Nephron (organoid): ENCODE measurements around the gene LAMC2.

Experiments used
- H3K27ac Mint-ChIP-seq, 3 experiments: 2 replicates each; pipeline ENCODE4 v1.8.0; 2020; ENCODE audit warnings: mixed read lengths in 3 of 3, mild to moderate bottlenecking in 2 of 3, moderate library complexity in 1 of 3
- H3K27me3 Mint-ChIP-seq: 2 replicates; pipeline ENCODE4 v1.8.0; 2021; ENCODE audit warnings: low read depth, mild to moderate bottlenecking, moderate library complexity, mixed read lengths
- H3K36me3 Mint-ChIP-seq: 2 replicates; pipeline ENCODE4 v1.8.0; 2020; ENCODE audit warnings: low read depth, mixed read lengths
- H3K4me1 Mint-ChIP-seq: 2 replicates; pipeline ENCODE4 v1.8.0; 2020; ENCODE audit warnings: mixed read lengths
- H3K4me3 Mint-ChIP-seq, 3 experiments: 2 replicates each; pipeline ENCODE4 v1.8.0; 2020; ENCODE audit warnings: mild to moderate bottlenecking in 3 of 3, mixed read lengths in 3 of 3, moderate library complexity in 2 of 3
- H3K9me3 Mint-ChIP-seq: 2 replicates; pipeline ENCODE4 v1.8.0; 2020; ENCODE audit warnings: mixed read lengths
- TF ChIP-seq, protein P1 (sequence below), 3 experiments: fragments of 200-600 bp; sonication (generic); IDR thresholded peaks; one replicate each; pipeline ENCODE4 v1.5.0; 2021; ENCODE audit warnings: antibody characterized with exemption in 3 of 3; ENCODE audit not compliant: unreplicated experiment in 3 of 3

The LAMC2 gene

DNA sequence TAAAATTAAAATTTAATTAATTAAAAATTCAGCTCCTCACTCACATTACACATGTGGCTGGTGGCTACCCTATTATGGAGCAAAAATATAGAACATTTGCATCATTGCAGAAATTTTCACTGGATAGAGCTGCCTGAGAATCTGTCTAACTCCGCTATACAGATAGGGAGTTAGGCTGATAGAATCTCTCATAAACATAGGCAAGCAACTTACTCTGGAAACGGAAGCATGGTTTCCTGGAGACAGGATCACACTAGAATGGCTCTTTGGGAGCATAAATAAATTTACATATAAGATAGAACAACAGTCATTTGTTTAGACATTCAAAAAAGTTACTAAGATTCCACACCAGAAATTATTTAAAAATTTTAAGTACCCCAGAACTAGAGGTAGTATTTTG is 12.2 kb upstream of the LAMC2 start:
- Mint-ChIP-seq H3K36me3 (no peaks in the 10 kb centered on the region), H3K9me3 (no peaks in the 10 kb centered on the region), H3K4me3 (no peak overlapping the region), H3K27me3 (peaks cover 4% of the 10 kb centered on the region), H3K4me1 (peaks cover 15% of the 10 kb centered on the region), H3K27ac (no peak overlapping the region)
- TF ChIP-seq, protein P1, sequence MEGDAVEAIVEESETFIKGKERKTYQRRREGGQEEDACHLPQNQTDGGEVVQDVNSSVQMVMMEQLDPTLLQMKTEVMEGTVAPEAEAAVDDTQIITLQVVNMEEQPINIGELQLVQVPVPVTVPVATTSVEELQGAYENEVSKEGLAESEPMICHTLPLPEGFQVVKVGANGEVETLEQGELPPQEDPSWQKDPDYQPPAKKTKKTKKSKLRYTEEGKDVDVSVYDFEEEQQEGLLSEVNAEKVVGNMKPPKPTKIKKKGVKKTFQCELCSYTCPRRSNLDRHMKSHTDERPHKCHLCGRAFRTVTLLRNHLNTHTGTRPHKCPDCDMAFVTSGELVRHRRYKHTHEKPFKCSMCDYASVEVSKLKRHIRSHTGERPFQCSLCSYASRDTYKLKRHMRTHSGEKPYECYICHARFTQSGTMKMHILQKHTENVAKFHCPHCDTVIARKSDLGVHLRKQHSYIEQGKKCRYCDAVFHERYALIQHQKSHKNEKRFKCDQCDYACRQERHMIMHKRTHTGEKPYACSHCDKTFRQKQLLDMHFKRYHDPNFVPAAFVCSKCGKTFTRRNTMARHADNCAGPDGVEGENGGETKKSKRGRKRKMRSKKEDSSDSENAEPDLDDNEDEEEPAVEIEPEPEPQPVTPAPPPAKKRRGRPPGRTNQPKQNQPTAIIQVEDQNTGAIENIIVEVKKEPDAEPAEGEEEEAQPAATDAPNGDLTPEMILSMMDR (IDR thresholded peaks at IDR 0.05; ENCODE audit: unreplicated experiment in 3 of 3) = no peak

DNA sequence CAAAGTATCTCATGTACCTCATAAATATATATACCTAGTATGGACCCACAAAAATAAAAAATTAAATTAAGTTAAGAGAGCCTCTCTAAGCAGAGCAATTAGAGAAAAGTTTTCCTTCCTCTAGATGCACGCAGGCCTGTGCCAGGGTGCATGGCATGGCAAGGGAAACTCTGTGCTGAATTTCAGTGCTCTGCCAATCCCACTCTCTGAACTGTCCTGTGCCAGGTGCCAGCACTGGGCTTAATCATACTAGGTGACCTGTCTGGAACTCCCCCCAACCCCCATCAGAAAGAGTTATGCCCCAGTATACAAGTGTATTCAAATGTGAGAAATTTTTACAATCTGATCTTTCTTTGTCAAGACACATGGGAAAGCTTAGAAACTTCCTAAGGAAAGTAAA is 10.4 kb upstream of the LAMC2 start:
- H3K36me3 Mint-ChIP-seq = no peaks in the 10 kb centered on the region
- no peaks in the 10 kb centered on the region for H3K9me3 Mint-ChIP-seq
- peaks cover 25% of the 10 kb centered on the region for H3K4me1 Mint-ChIP-seq
- peaks cover 4% of the 10 kb centered on the region for H3K27me3 Mint-ChIP-seq
- H3K4me3 Mint-ChIP-seq = no peak overlapping the region
- TF ChIP-seq, protein P1 (IDR thresholded peaks at IDR 0.05; ENCODE audit: unreplicated experiment in 3 of 3) = no peak
- no peak overlapping the region for H3K27ac Mint-ChIP-seq

DNA sequence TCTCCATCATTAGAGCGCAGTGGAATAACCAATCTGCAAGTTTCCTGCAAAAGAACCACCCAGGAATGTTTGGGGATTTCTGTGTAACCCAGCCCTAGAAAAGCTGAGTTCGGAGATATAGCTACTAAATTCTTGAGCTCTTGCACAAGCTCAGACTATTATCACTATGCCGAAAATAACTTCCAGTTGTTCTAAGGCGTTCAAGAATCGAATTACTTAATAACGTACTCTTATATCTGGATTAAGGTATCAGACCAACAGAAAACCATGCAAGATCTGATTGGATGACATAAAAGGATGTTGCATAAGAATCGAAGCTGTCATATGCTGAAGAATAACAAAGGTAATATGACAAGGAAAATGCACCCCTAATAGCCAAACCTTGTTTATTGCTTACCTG is 7.5 kb upstream of the LAMC2 start:
- no peaks in the 10 kb centered on the region for H3K36me3 Mint-ChIP-seq

DNA sequence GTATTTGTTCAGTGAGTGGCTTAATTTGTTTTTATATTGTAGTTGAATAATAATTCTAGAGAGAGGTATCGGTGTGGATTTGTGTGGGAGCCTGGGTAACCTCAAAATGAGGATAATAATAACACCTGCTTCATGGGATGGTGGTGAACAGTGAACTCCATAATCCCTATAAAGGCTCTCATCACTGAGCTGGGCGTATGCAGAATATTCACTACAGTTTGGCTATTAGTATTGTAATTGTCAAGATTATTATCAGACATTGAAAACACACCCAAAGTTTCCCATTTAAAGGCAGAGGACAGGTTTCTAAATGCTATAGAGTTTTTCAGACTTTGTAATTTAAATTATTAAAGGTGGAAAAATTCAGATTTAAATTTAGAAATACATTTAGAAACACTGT is 7.0 kb upstream of the LAMC2 start:
- Mint-ChIP-seq H3K4me3 (no peak overlapping the region), H3K9me3 (no peaks in the 10 kb centered on the region), H3K36me3 (no peaks in the 10 kb centered on the region), H3K27me3 (peaks cover 5% of the 10 kb centered on the region), H3K27ac (peak overlapping the region in 2 of 3 experiments; percentile 47 to 91), H3K4me1 (peaks cover 30% of the 10 kb centered on the region)
- TF ChIP-seq, protein P1 (IDR thresholded peaks at IDR 0.05; ENCODE audit: unreplicated experiment in 3 of 3) = no peak

More for the DNA sequence above, 7.5 kb upstream of the LAMC2 start:
- no peaks in the 10 kb centered on the region for H3K9me3 Mint-ChIP-seq
- TF ChIP-seq, protein P1 (IDR thresholded peaks at IDR 0.05; ENCODE audit: unreplicated experiment in 3 of 3) = no peak
- peaks cover 4% of the 10 kb centered on the region for H3K27me3 Mint-ChIP-seq
- H3K27ac Mint-ChIP-seq = peak overlapping the region in 2 of 3 experiments; percentile 47 to 91
- H3K4me1 Mint-ChIP-seq = peaks cover 30% of the 10 kb centered on the region
- H3K4me3 Mint-ChIP-seq = no peak overlapping the region

DNA sequence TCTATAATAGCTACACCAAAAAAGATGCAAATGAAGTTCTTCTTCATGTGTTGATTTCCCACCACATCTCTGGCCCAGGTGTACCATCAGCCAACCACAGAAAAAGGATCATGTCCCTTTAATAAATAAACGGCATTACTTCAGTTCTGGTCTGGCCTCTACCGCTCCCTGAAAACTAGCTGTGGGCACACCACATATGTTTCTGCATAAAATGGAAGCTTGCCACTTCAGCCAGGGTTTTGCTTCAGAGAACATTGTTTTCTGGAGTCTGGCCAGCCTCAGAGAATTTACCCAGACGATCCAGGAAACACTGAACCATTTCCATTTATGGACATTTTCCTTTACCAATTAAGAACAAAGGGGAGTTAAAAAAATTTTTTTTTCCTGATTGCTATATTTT is 5.8 kb upstream of the LAMC2 start:
- peaks cover 30% of the 10 kb centered on the region for H3K4me1 Mint-ChIP-seq
- peak overlapping the region; percentile 74 to 94 (median 91) for H3K27ac Mint-ChIP-seq
- no peaks in the 10 kb centered on the region for H3K9me3 Mint-ChIP-seq
- peak overlapping the region in 1 of 3 experiments; percentile 7 for H3K4me3 Mint-ChIP-seq
- H3K27me3 Mint-ChIP-seq = peaks cover 13% of the 10 kb centered on the region
- no peaks in the 10 kb centered on the region for H3K36me3 Mint-ChIP-seq
- TF ChIP-seq, protein P1 (IDR thresholded peaks at IDR 0.05; ENCODE audit: unreplicated experiment in 3 of 3) = no peak

DNA sequence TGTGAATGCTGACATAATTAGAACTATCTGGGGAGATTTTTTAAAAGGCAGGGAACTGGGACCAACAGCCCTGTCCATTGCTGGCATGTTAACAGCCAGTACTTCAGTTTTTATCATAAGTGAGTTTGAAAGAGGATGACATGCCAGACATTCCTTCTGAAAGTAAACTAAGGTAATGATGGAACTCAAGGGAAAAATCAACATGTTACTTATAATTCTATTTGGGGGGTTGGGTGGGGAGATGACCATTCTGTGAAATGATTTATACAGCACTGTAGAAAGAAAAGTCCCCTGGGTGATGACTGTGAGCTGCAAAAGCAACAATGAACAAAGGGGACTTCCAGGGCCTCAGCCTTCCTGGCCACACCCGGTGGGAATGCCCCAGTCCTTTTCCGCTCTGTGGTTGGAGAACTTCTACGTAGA is 5.4 kb upstream of the LAMC2 start:
- Mint-ChIP-seq H3K4me1 (peaks cover 32% of the 10 kb centered on the region), H3K36me3 (no peaks in the 10 kb centered on the region), H3K9me3 (no peaks in the 10 kb centered on the region), H3K4me3 (peak overlapping the region in 1 of 3 experiments; percentile 7), H3K27ac (peak overlapping the region; percentile 74 to 94 (median 91)), H3K27me3 (peaks cover 18% of the 10 kb centered on the region)
- TF ChIP-seq, protein P1 (IDR thresholded peaks at IDR 0.05; ENCODE audit: unreplicated experiment in 3 of 3) = no peak
